Endothelial cell of umbilical vein (primary cell): Measurements from ENCODE around the gene SLC39A9. TPM values are rescaled to one million over a fixed set of nuclear protein-coding genes. Genes with fewer than 3 reads are reported as not detected.
"Not testable (repeated sequence)": the region's sequence is repeated elsewhere in the genome, so short reads cannot be mapped to it uniquely, and the experiment has no call there.

Experiments used
- BruUV-seq: library from RNA; stranded (reverse); fragments of 400-500 nt; replicated peaks from 2 replicates; lab custom pipeline; 2021; lab: Mats Ljungman, UMichigan
- CTCF ChIA-PET: fragments of 300-600, 350-600 bp; sonication (Branson Sonifier 250); formaldehyde crosslinking; loops from one replicate; lab custom pipeline; 2021; ENCODE audit warnings: antibody characterized with exemption, inconsistent platforms; lab: Charles Lee
- POLR2A ChIA-PET: fragments of 300-600, 350-600 bp; sonication (Branson Sonifier 250); formaldehyde crosslinking; loops from one replicate; lab custom pipeline; 2021; ENCODE audit warnings: antibody characterized with exemption, inconsistent platforms; lab: Charles Lee
- DNase-seq: peaks from one replicate; pipeline ENCODE4 v3.0.0-alpha.2; 2011; ENCODE audit warnings: low read depth, low spot score
- FAIRE-seq: peaks from 2 replicates; lab custom pipeline; 2011; peaks lifted over from hg19 to GRCh38; lab: Jason Lieb, UNC
- H2AFZ ChIP-seq: 2 replicates; pipeline ENCODE4 v1.6.0; 2012; ENCODE audit warnings: low read depth, low read length, control low read depth, inconsistent platforms
- H3K27ac ChIP-seq: 2 replicates; pipeline ENCODE4 v1.5.1; 2011; ENCODE audit warnings: low read depth, mild to moderate bottlenecking, control low read depth, low read length, moderate library complexity; ENCODE audit not compliant: insufficient read depth
- H3K27me3 ChIP-seq, 2 experiments: 2 replicates each; pipeline versions ENCODE4 v1.6.0 to v1.6.1; 2011; ENCODE audit warnings: low read length in 2 of 2, mixed read lengths in 1 of 2; ENCODE audit not compliant: control insufficient read depth in 2 of 2, insufficient read depth in 2 of 2
- H3K36me3 ChIP-seq, 2 experiments: 2 replicates in 1 of 2; 3 replicates in 1 of 2; pipeline ENCODE4 v1.5.1; 2011; ENCODE audit warnings: low read length in 2 of 2, mild to moderate bottlenecking in 1 of 2, moderate library complexity in 1 of 2; ENCODE audit not compliant: control insufficient read depth in 2 of 2, insufficient read depth in 2 of 2; ENCODE audit errors: extremely low read depth in 1 of 2
- H3K4me1 ChIP-seq: 3 replicates; pipeline ENCODE4 v1.5.1; 2011; ENCODE audit warnings: mild to moderate bottlenecking, low read length; ENCODE audit not compliant: control insufficient read depth, insufficient read depth; ENCODE audit errors: extremely low read depth
- H3K4me2 ChIP-seq: 2 replicates; pipeline ENCODE4 v1.6.1; 2011; ENCODE audit warnings: low read length, control low read depth, mixed read lengths; ENCODE audit not compliant: insufficient read depth
- H3K4me3 ChIP-seq, 3 experiments: fragments of 200-600 bp in 1 of 3; sonication (generic), shearing (Covaris generic) in 1 of 3; replicated peaks in 1 of 3; 2 replicates each; pipeline ENCODE4 v1.5.1; 2011 to 2016; ENCODE audit warnings: control low read depth in 3 of 3, low read length in 3 of 3, mild to moderate bottlenecking in 2 of 3, inconsistent platforms in 1 of 3, low read depth in 1 of 3, moderate library complexity in 1 of 3; ENCODE audit not compliant: insufficient read depth in 1 of 3
- H3K79me2 ChIP-seq: 2 replicates; pipeline ENCODE4 v1.6.0; 2012; ENCODE audit warnings: low read length, inconsistent platforms; ENCODE audit not compliant: control insufficient read depth, insufficient read depth
- H3K9ac ChIP-seq: replicated peaks from 2 replicates; pipeline ENCODE3; 2011; ENCODE audit warnings: low read length, control low read depth; ENCODE audit not compliant: insufficient read depth; ENCODE audit errors: extremely low read depth
- H3K9me1 ChIP-seq: replicated peaks from 3 replicates; pipeline ENCODE4 v1.6.0; 2011; ENCODE audit warnings: mild to moderate bottlenecking, low read length; ENCODE audit not compliant: control insufficient read depth, insufficient read depth; ENCODE audit errors: extremely low read depth
- H3K9me3 ChIP-seq: replicated peaks from 2 replicates; pipeline ENCODE4 v1.5.1; 2012; ENCODE audit warnings: low read length, inconsistent platforms; ENCODE audit not compliant: control insufficient read depth, insufficient read depth
- H4K20me1 ChIP-seq: replicated peaks from 2 replicates; pipeline ENCODE3; 2011; ENCODE audit warnings: mild to moderate bottlenecking, low read length; ENCODE audit not compliant: control insufficient read depth, insufficient read depth; ENCODE audit errors: extremely low read depth
- CTCF ChIP-seq, 2 donors: IDR thresholded peaks; 1 replicate in 1 of 2; 2 replicates in 1 of 2; pipeline ENCODE4 v1.5.1; 2011; ENCODE audit warnings: low read length in 2 of 2, mild to moderate bottlenecking in 2 of 2, moderate library complexity in 2 of 2, control low read depth in 1 of 2, inconsistent platforms in 1 of 2, low read depth in 1 of 2; ENCODE audit not compliant: insufficient read depth in 1 of 2; ENCODE audit errors: extremely low read depth in 1 of 2
- EZH2 ChIP-seq: IDR thresholded peaks from 2 replicates; pipeline ENCODE4 v1.6.1; 2012; ENCODE audit warnings: borderline replicate concordance, low read depth, mild to moderate bottlenecking, moderate library complexity, low read length, inconsistent platforms; ENCODE audit not compliant: severe bottlenecking
- FOS ChIP-seq: IDR thresholded peaks from 2 replicates; pipeline ENCODE4 v1.6.1; 2011; ENCODE audit warnings: mild to moderate bottlenecking, low read length, moderate library complexity, borderline replicate concordance; ENCODE audit not compliant: insufficient read depth
- GATA2 ChIP-seq: IDR thresholded peaks from 2 replicates; pipeline ENCODE4 v1.7.0; 2011; ENCODE audit warnings: low read depth, mild to moderate bottlenecking, moderate library complexity, mixed read lengths, low read length; ENCODE audit not compliant: insufficient read length, insufficient read depth
- JUN ChIP-seq: IDR thresholded peaks from 2 replicates; pipeline ENCODE4 v1.6.1; 2011; ENCODE audit warnings: borderline replicate concordance, low read depth; ENCODE audit not compliant: insufficient read length, insufficient read depth
- MAX ChIP-seq: IDR thresholded peaks from 2 replicates; pipeline ENCODE4 v1.6.1; 2011; ENCODE audit not compliant: insufficient read depth, insufficient read length
- MYC ChIP-seq: IDR thresholded peaks from one replicate; pipeline ENCODE4 v1.6.1; 2011; ENCODE audit warnings: mild to moderate bottlenecking, low read depth, low read length
- POLR2A ChIP-seq: IDR thresholded peaks from 2 replicates; pipeline ENCODE4 v1.6.1; 2012; ENCODE audit warnings: low read depth, mild to moderate bottlenecking, control low read depth, low read length
- POLR2AphosphoS5 ChIP-seq: IDR thresholded peaks from 2 replicates; pipeline ENCODE4 v1.6.1; 2012; ENCODE audit warnings: low read depth, mild to moderate bottlenecking, control low read depth, low read length, moderate library complexity; ENCODE audit not compliant: insufficient read depth
- dilution Hi-C: fragments of 300-500 bp; cut with MboI; formaldehyde crosslinking; loops from one replicate; pipeline ENCODE4 v1.15.0; 2019; ENCODE audit warnings: low sequenced_read_pairs; ENCODE audit not compliant: extremely low pct_ligation_motif_present
- intact Hi-C: fragments of 100-400 bp; cut with micrococcal nuclease; formaldehyde crosslinking; loops from one replicate; pipeline ENCODE4 v1.10.0; 2022
- polyA plus RNA-seq, 4 experiments: library from polyadenylated mRNA; depleted of rRNA in 3 of 4; stranded (reverse) in 3 of 4; unstranded in 1 of 4; fragments of >200 nt; gene quantifications; 2 replicates each; pipeline versions ENCODE4 v1.2.1 to v1.2.3, GENCODE V29; 2011 to 2012; ENCODE audit warnings: missing spikeins in 1 of 4
- total RNA-seq: library from RNA; stranded (reverse); gene quantifications from 2 replicates; pipeline ENCODE4 v1.2.3, GENCODE V29; 2021

The SLC39A9 gene
- total and polyA plus RNA-seq, 2 donors (not counting 3 experiments of a cell fraction or from before 2014, with no cell fraction given): 39.8 to 55.2 TPM

- H3K4me2 ChIP-seq: no peak overlapping the region
- DNase-seq: no peak
- TF ChIP-seq CTCF (IDR thresholded peaks at IDR 0.05; ENCODE audit: extremely low read depth in 1 of 2, insufficient read depth in 1 of 2, low read depth in 1 of 2, low read length in 2 of 2) (no peak), EZH2 (no peak), POLR2AphosphoS5 (no peak), JUN (no peak), MAX (no peak), FOS (no peak), GATA2 (no peak), POLR2A (no peak), MYC (no peak)
- H3K36me3 ChIP-seq: no peaks in the 10 kb centered on the region
- H3K4me3 ChIP-seq: no peak overlapping the region
- H3K9me1 ChIP-seq: no peaks in the 10 kb centered on the region
- H3K4me1 ChIP-seq: no peaks in the 10 kb centered on the region
- no peaks in the 10 kb centered on the region for H4K20me1 ChIP-seq
- ChIA-PET CTCF (interaction anchor here (1.0 kb wide), 1 partner anchor 20 kb away, joined by 4 read pairs; no protein-coding TSS in a partner anchor), POLR2A (no interaction called here)
- no peaks in the 10 kb centered on the region for H3K79me2 ChIP-seq
- no peak overlapping the region for H3K27ac ChIP-seq
- H3K9me3 ChIP-seq: no peaks in the 10 kb centered on the region
- no peak overlapping the region for H3K9ac ChIP-seq
- intact Hi-C loops (no loop called here), dilution Hi-C loops (no loop called here)
- H2AFZ ChIP-seq: no peak overlapping the region
- FAIRE-seq: no peak
- H3K27me3 ChIP-seq: peaks cover 0 to 4% of the 10 kb centered on the region in 2 experiments
- no TSS peak for BruUV-seq
These were observed 96.9 kb downstream of the SLC39A9 start for GRCh38 chr14:69495341-69495921.

DNA sequence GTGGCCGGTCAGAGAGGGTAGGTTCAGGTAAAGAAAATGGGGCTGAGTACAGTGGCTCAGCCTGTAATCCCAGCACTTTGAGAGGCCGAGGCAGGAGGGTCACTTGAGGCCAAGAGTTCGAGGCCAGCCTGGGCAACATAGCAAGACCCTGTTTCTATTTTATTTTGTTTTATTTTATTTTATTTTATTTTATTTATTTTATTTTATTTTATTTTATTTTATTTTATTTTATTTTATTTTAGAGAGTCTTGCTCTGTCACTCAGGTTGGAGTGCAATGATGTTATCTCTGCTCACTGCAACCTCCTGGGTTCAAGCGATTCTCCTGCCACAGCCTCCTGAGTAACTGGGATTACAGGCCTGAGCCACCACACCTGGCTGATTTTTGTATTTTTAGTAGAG is 99.4 kb downstream of the SLC39A9 start:
- FAIRE-seq, CTCF ChIA-PET: not testable (repeated sequence)

DNA sequence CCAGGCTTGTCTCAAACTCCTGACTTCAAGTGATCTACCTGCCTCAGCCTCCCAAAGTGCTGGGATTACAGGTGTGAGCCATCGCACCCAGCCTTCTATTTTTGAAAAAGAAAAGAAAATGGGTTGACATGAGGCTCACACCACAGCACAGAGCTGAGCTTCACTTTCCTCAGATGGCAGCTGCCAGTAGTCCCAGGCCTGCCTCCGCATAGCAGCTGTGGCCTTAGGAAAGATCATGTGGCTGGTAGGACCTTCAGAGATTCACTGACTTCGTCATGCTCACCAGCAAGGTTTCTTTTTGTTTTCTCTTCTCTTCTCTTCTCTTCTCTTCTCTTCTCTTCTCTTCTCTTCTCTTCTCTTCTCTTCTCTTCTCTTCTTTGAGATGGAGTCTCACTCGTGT is 99.8 kb downstream of the SLC39A9 start:
- dilution Hi-C loops, H2AFZ ChIP-seq, H3K9me3 ChIP-seq, POLR2A ChIA-PET, BruUV-seq, H3K36me3 ChIP-seq, H3K27me3 ChIP-seq, H3K4me2 ChIP-seq, DNase-seq, H3K9ac ChIP-seq, intact Hi-C loops, CTCF ChIA-PET, H3K9me1 ChIP-seq, H4K20me1 ChIP-seq, H3K4me3 ChIP-seq, H3K4me1 ChIP-seq, FAIRE-seq, H3K27ac ChIP-seq, H3K79me2 ChIP-seq: not testable (repeated sequence)

More for the DNA sequence above, 99.4 kb downstream of the SLC39A9 start:
- H3K4me1 ChIP-seq, H3K9me3 ChIP-seq, BruUV-seq, H3K4me3 ChIP-seq, H3K27ac ChIP-seq, H4K20me1 ChIP-seq, POLR2A ChIA-PET, H3K4me2 ChIP-seq, H3K79me2 ChIP-seq, H3K27me3 ChIP-seq, H3K9ac ChIP-seq, H2AFZ ChIP-seq, dilution Hi-C loops, intact Hi-C loops, H3K36me3 ChIP-seq, DNase-seq, H3K9me1 ChIP-seq: not testable (repeated sequence)
